WERI-Rb-1 (cell line): ENCODE results near the gene PDGFC.

ENCODE experiments used
- DNase-seq: peaks from one replicate; pipeline ENCODE4 v3.0.0-alpha.2; 2020
- H3K27ac ChIP-seq: fragments of 250-450 bp; sonication (Bioruptor Pico); 2 replicates; pipeline ENCODE4 v1.5.1; 2020; ENCODE audit warnings: mild to moderate bottlenecking, moderate library complexity
- H3K27me3 ChIP-seq: fragments of 250-450 bp; sonication (Bioruptor Pico); 2 replicates; pipeline ENCODE4 v1.5.1; 2021; ENCODE audit warnings: mild to moderate bottlenecking, low read depth, moderate library complexity; ENCODE audit not compliant: insufficient read depth, severe bottlenecking
- H3K36me3 ChIP-seq: fragments of 250-450 bp; sonication (Bioruptor Pico); 2 replicates; pipeline ENCODE4 v1.5.1; 2020; ENCODE audit warnings: mild to moderate bottlenecking, moderate library complexity
- H3K4me3 ChIP-seq: 2 replicates; pipeline ENCODE4 v1.5.1; 2011; ENCODE audit warnings: low read depth, mild to moderate bottlenecking, control low read depth, low read length
- H3K9me3 ChIP-seq: fragments of 250-450 bp; sonication (Bioruptor Pico); 2 replicates; pipeline ENCODE4 v1.5.1; 2021; ENCODE audit warnings: mild to moderate bottlenecking, moderate library complexity; ENCODE audit not compliant: severe bottlenecking
- TF ChIP-seq, protein P1 (sequence below): IDR thresholded peaks from 2 replicates; pipeline ENCODE4 v1.5.1; 2011; ENCODE audit warnings: low read depth, mild to moderate bottlenecking, control low read depth, inconsistent platforms, low read length

The PDGFC gene

DNA sequence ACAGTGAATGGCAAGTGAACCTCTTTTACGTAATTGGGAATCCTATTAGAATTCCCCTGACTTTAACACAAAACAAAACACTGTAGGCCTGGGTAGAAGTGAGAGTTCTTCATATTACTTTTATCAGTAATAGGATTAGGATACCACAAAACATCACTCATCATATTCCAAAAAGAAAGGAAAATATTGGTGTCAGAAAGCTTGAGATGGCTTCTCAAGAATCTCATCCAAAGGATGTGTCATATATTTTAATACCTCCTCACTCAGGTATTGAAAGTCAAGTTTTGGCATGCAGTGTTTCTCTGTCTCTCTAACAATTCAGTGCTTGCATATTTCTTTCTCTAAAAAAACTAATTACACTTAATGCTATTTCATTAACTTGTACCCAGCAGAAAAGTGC is 173.2 kb downstream of the PDGFC start:
- no peak for DNase-seq
- Histone ChIP-seq H3K27me3 (no peaks in the 10 kb centered on the region), H3K27ac (no peak overlapping the region), H3K4me3 (no peak overlapping the region), H3K36me3 (no peaks in the 10 kb centered on the region), H3K9me3 (no peaks in the 10 kb centered on the region)
- TF ChIP-seq, protein P1, sequence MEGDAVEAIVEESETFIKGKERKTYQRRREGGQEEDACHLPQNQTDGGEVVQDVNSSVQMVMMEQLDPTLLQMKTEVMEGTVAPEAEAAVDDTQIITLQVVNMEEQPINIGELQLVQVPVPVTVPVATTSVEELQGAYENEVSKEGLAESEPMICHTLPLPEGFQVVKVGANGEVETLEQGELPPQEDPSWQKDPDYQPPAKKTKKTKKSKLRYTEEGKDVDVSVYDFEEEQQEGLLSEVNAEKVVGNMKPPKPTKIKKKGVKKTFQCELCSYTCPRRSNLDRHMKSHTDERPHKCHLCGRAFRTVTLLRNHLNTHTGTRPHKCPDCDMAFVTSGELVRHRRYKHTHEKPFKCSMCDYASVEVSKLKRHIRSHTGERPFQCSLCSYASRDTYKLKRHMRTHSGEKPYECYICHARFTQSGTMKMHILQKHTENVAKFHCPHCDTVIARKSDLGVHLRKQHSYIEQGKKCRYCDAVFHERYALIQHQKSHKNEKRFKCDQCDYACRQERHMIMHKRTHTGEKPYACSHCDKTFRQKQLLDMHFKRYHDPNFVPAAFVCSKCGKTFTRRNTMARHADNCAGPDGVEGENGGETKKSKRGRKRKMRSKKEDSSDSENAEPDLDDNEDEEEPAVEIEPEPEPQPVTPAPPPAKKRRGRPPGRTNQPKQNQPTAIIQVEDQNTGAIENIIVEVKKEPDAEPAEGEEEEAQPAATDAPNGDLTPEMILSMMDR, result no peak

DNA sequence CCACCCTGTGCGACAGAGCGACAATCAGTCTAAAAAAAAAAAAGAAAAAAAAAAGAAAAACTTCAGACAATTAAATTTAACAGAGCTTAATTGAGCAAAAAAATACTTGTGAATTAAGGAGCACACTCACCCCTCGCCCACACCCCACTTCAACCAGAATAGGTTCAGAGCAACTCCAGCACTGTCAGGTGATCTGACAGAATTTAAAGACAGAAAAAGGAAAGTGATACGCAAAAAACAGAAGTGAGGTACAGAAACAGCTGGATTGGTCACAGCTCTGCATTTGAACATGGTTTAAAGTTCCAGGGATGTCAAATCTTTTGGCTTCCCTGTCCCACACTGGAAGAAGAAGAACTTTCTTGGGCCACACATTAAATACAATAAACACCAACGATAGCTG is 174.4 kb downstream of the PDGFC start:
- no peak for DNase-seq
- no peak overlapping the region for H3K4me3 ChIP-seq
- H3K27ac ChIP-seq, result no peak overlapping the region
- no peaks in the 10 kb centered on the region for H3K27me3 ChIP-seq
- TF ChIP-seq, protein P1, result no peak
- no peaks in the 10 kb centered on the region for H3K36me3 ChIP-seq
- H3K9me3 ChIP-seq, result no peaks in the 10 kb centered on the region

DNA sequence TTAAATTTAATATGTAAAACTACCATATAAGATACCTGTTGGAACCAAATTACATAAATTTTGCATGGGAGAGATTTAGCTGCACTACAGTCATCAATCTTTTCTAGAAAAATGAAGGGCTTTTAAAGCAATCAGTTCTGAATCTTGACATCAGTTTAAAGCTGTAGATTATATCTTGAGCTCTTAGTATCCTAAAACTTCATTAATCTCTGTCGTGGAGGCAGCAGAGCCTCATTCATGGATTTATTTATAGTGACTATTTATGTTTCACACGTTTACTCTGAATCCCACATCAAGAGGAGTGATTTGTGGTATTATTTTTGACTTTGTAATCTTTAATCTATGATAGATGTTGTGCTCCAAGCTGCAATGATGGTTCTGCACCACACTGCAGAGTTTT is 175.9 kb downstream of the PDGFC start:
- no peak for DNase-seq
- H3K27me3 ChIP-seq, result no peaks in the 10 kb centered on the region
- H3K36me3 ChIP-seq, result no peaks in the 10 kb centered on the region
- no peak overlapping the region for H3K4me3 ChIP-seq
- no peaks in the 10 kb centered on the region for H3K9me3 ChIP-seq
- H3K27ac ChIP-seq, result no peak overlapping the region
- TF ChIP-seq, protein P1, result no peak

DNA sequence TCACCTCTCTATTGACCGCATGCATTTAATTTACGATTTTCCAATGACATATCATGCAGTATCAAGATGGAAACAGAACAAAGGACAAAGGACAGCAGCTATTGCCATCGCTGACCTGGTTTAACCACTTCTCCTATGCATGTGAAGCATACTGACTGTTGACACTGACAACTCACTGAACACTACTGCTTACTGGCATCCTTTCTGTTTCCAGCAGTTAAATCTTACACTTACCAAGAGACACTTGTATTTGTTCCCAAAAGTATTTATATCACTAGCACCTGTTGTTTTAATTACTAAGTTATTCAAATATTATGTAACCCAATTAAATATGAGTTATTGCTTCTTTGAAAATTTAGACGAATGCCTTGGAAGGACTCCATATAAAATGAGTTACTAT is 176.7 kb downstream of the PDGFC start:
- H3K9me3 ChIP-seq, result no peaks in the 10 kb centered on the region
- H3K36me3 ChIP-seq, result no peaks in the 10 kb centered on the region
- no peak overlapping the region for H3K27ac ChIP-seq
- TF ChIP-seq, protein P1, result no peak
- no peak overlapping the region for H3K4me3 ChIP-seq
- no peaks in the 10 kb centered on the region for H3K27me3 ChIP-seq
- no peak for DNase-seq

DNA sequence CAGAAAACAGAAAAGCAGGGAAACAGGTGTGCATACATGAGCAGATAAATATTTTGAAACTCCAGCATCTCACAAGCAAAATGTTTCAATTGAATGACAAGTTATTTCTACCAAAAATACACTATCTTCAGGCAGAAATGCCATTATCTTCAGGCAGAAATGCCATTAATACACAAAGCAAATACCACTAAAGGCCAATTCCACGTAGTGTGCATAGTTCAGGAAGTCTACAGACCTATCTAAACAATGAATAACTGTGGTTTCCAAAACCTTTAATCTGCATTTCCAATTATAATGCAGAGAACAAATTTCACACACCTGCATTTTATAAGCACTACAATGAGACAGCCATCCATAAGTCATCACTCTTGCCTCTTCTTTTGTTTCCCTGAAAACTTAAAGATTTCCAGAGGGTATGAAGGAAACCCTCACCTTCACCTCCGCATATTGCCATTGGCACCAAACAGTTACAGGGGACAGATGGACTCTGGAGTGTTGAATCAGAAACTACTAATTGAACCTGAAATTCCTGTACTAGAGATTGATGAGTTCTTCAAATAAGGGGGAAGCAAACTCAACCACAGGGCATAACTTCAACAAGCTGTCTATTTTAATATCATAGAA is 179.0 kb downstream of the PDGFC start:
- DNase-seq, result no peak
- Histone ChIP-seq H3K27me3 (no peaks in the 10 kb centered on the region), H3K9me3 (no peaks in the 10 kb centered on the region), H3K27ac (no peak overlapping the region), H3K36me3 (no peaks in the 10 kb centered on the region), H3K4me3 (no peak overlapping the region)
- TF ChIP-seq, protein P1, result no peak

DNA sequence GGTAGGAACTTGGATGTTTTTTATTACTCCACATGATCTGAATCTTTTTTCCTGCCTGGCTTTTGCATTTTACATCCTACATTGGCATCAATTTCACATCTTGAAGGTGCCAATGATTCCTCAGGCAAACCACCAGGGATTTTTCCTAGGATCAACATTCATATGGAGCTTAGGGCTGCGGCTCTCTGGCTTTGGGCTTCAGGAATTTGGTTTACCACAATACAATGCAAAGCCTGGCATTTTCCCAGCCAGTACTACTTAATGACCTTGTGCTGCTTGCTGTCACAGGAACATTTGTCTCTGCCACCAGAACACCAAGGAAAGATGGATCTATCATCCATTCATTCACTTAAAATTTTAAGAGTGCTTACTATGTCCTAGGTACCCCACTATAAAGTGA is 180.7 kb downstream of the PDGFC start:
- no peaks in the 10 kb centered on the region for H3K9me3 ChIP-seq
- H3K27ac ChIP-seq, result no peak overlapping the region
- no peak for DNase-seq
- no peaks in the 10 kb centered on the region for H3K36me3 ChIP-seq
- no peak overlapping the region for H3K4me3 ChIP-seq
- TF ChIP-seq, protein P1, result no peak
- no peaks in the 10 kb centered on the region for H3K27me3 ChIP-seq
